Endothelial cell (in vitro differentiated cells): Measurements from ENCODE around the gene MT1F. TPM values are rescaled to one million over a fixed set of nuclear protein-coding genes. Genes with fewer than 3 reads are reported as not detected.
"Not testable (repeated sequence)": the region's sequence is repeated elsewhere in the genome, so short reads cannot be mapped to it uniquely, and the experiment has no call there.

Source experiments
- DNase-seq: peaks from one replicate; pipeline ENCODE4 v3.0.0; 2021; ENCODE audit warnings: low spot score
- H3K27ac Mint-ChIP-seq: one replicate; pipeline ENCODE4 v1.8.0; 2021; ENCODE audit warnings: mixed read lengths, inconsistent platforms; ENCODE audit not compliant: unreplicated experiment
- H3K27me3 Mint-ChIP-seq: one replicate; pipeline ENCODE4 v1.8.0; 2021; ENCODE audit warnings: mild to moderate bottlenecking, moderate library complexity, mixed read lengths, inconsistent platforms; ENCODE audit not compliant: unreplicated experiment
- H3K36me3 Mint-ChIP-seq: one replicate; pipeline ENCODE4 v1.8.0; 2021; ENCODE audit warnings: mild to moderate bottlenecking, low read depth, mixed read lengths, inconsistent platforms; ENCODE audit not compliant: unreplicated experiment
- H3K4me1 Mint-ChIP-seq: one replicate; pipeline ENCODE4 v1.8.0; 2021; ENCODE audit warnings: mild to moderate bottlenecking, mixed read lengths, inconsistent platforms; ENCODE audit not compliant: unreplicated experiment
- H3K4me3 Mint-ChIP-seq: one replicate; pipeline ENCODE4 v1.8.0; 2021; ENCODE audit warnings: mild to moderate bottlenecking, mixed read lengths, inconsistent platforms; ENCODE audit not compliant: unreplicated experiment
- H3K9me3 Mint-ChIP-seq: one replicate; pipeline ENCODE4 v1.8.0; 2021; ENCODE audit warnings: mixed read lengths, inconsistent platforms; ENCODE audit not compliant: unreplicated experiment
- CTCF ChIP-seq: fragments of 200-600 bp; sonication (generic); IDR thresholded peaks from one replicate; pipeline ENCODE4 v1.5.0; 2021; ENCODE audit warnings: antibody characterized with exemption; ENCODE audit not compliant: unreplicated experiment
- total RNA-seq: library from RNA; stranded (reverse); fragmentation: NEBNext Ultra II Directional; extraction: Animal tissue kit (Norgen Biotek cat#: 25700); gene quantifications from one replicate; pipeline ENCODE4 v1.2.1, GENCODE V29; 2021; ENCODE audit not compliant: unreplicated experiment

The MT1F gene
- total RNA-seq, 1 donor from 2014 or later = not detected

GRCh38 chr16:56669005-56669839 is 11.5 kb downstream of the MT1F start, which contains the start of gene MT1H:
Gene MT1H (plus strand): TSS chr16:56669814. CDS start chr16:56669885, 71 bp downstream.
- Mint-ChIP-seq H3K27ac (no peak within 1 kb of the TSS), H3K27me3 (peaks cover 42% of the 10 kb centered on the region), H3K9me3 (no peaks in the 10 kb centered on the region), H3K4me1 (peaks cover 10% of the 10 kb centered on the region), H3K36me3 (peaks cover 7% of the 10 kb centered on the region), H3K4me3 (no peak within 1 kb of the TSS)
- DNase-seq = no peak
- no peak for TF ChIP-seq CTCF

GRCh38 chr16:56669840-56670619 is 12.3 kb downstream of the MT1F start:
- TF ChIP-seq CTCF = no peak
- Mint-ChIP-seq H3K9me3 (no peaks in the 10 kb centered on the region), H3K4me1 (peaks cover 10% of the 10 kb centered on the region), H3K27ac (no peak overlapping the region), H3K36me3 (peaks cover 7% of the 10 kb centered on the region), H3K27me3 (peaks cover 47% of the 10 kb centered on the region), H3K4me3 (no peak overlapping the region)
- DNase-seq = no peak

- no peak overlapping the region for H3K4me3 Mint-ChIP-seq
- H3K27ac Mint-ChIP-seq = no peak overlapping the region
- H3K36me3 Mint-ChIP-seq = peaks cover 7% of the 10 kb centered on the region
- H3K9me3 Mint-ChIP-seq = no peaks in the 10 kb centered on the region
- TF ChIP-seq CTCF = no peak
- no peak for DNase-seq
- H3K4me1 Mint-ChIP-seq = peaks cover 14% of the 10 kb centered on the region
- H3K27me3 Mint-ChIP-seq = peaks cover 52% of the 10 kb centered on the region
Observed at GRCh38 chr16:56670620-56670934, 12.8 kb downstream of the MT1F start.

GRCh38 chr16:56671691-56672090 is 13.9 kb downstream of the MT1F start:
- peaks cover 14% of the 10 kb centered on the region for H3K4me1 Mint-ChIP-seq
- peak overlapping the region; percentile 24 for H3K27ac Mint-ChIP-seq
- peaks cover 47% of the 10 kb centered on the region for H3K27me3 Mint-ChIP-seq
- H3K9me3 Mint-ChIP-seq, DNase-seq, H3K4me3 Mint-ChIP-seq, H3K36me3 Mint-ChIP-seq: not testable (repeated sequence)

- H3K27ac Mint-ChIP-seq, H3K36me3 Mint-ChIP-seq, H3K9me3 Mint-ChIP-seq, H3K4me3 Mint-ChIP-seq, DNase-seq: not testable (repeated sequence)
- H3K4me1 Mint-ChIP-seq = peaks cover 14% of the 10 kb centered on the region
- H3K27me3 Mint-ChIP-seq = peaks cover 47% of the 10 kb centered on the region
Observed at GRCh38 chr16:56672171-56672570, 14.4 kb downstream of the MT1F start.
